ENCODE measurements around the gene OPA3.

- TF ChIP-seq CTCF (IDR thresholded peaks at IDR 0.05 in 8 of 11, conservative IDR thresholded peaks at IDR 0.05 in 3 of 11) (no peak), POLR2A (IDR thresholded peaks at IDR 0.05) (no peak)
Observed at GRCh38 chr19:45621389-45621788, 36.8 kb upstream of the OPA3 start.

All from spleen (tissue), 7 donors.